DND-41 (cell line): ENCODE data around the gene YARS2.

Source experiments
- ATAC-seq: fragments of 200-7000 bp; cut with Tn5 transposase; 3 replicates; pipeline ENCODE4 v1.9.1; 2021; ENCODE audit warnings: low read depth; ENCODE audit not compliant: insufficient read depth
- DNase-seq: peaks from one replicate; pipeline ENCODE4 v3.0.0-alpha.2; 2020
- H2AFZ ChIP-seq: 2 replicates; pipeline ENCODE4 v1.6.0; 2012; ENCODE audit warnings: low read depth, low read length
- H3K27ac ChIP-seq: 2 replicates; pipeline ENCODE4 v1.5.1; 2012; ENCODE audit warnings: low read length, inconsistent platforms
- H3K27me3 ChIP-seq: fragments of 200-600 bp; sonication (generic); 2 replicates; pipeline ENCODE4 v1.6.0; 2012; ENCODE audit warnings: low read length, mild to moderate bottlenecking, inconsistent platforms; ENCODE audit not compliant: insufficient read depth, poor library complexity
- H3K36me3 ChIP-seq: 2 replicates; pipeline ENCODE4 v1.5.1; 2012; ENCODE audit warnings: low read length, inconsistent platforms; ENCODE audit not compliant: insufficient read depth
- H3K4me1 ChIP-seq: 2 replicates; pipeline ENCODE4 v1.5.1; 2012; ENCODE audit warnings: mild to moderate bottlenecking, low read length; ENCODE audit not compliant: insufficient read depth
- H3K4me2 ChIP-seq: 2 replicates; pipeline ENCODE4 v1.6.0; 2012; ENCODE audit warnings: mild to moderate bottlenecking, moderate library complexity, low read length, inconsistent platforms; ENCODE audit not compliant: insufficient read depth
- H3K4me3 ChIP-seq, 2 experiments: fragments of 200-600 bp in 1 of 2; shearing (Covaris generic) in 1 of 2; 2 replicates each; pipeline ENCODE4 v1.5.1; 2012 to 2016; ENCODE audit warnings: inconsistent platforms in 2 of 2, low read length in 2 of 2, mild to moderate bottlenecking in 2 of 2, low read depth in 1 of 2, moderate library complexity in 1 of 2
- H3K79me2 ChIP-seq: 2 replicates; pipeline ENCODE4 v1.6.0; 2012; ENCODE audit warnings: low read length, inconsistent platforms; ENCODE audit not compliant: insufficient read depth
- H3K9ac ChIP-seq: 2 replicates; pipeline ENCODE4 v1.6.0; 2012; ENCODE audit warnings: low read depth, mild to moderate bottlenecking, inconsistent platforms, low read length, moderate library complexity
- H3K9me3 ChIP-seq: 2 replicates; pipeline ENCODE4 v1.5.1; 2012; ENCODE audit warnings: low read length, moderate library complexity, mild to moderate bottlenecking, inconsistent platforms; ENCODE audit not compliant: insufficient read depth, severe bottlenecking
- H4K20me1 ChIP-seq: 2 replicates; pipeline ENCODE4 v1.6.0; 2012; ENCODE audit warnings: low read length; ENCODE audit not compliant: insufficient read depth
- EZH2 ChIP-seq: IDR thresholded peaks from 3 replicates; pipeline ENCODE4 v1.6.1; 2012; ENCODE audit warnings: borderline replicate concordance, low read depth, mild to moderate bottlenecking, moderate library complexity, low read length, inconsistent platforms; ENCODE audit not compliant: severe bottlenecking
- TF ChIP-seq, protein P1 (sequence below): IDR thresholded peaks from 2 replicates; pipeline ENCODE4 v1.5.1; 2012; ENCODE audit warnings: borderline replicate concordance, low read length, moderate library complexity, mild to moderate bottlenecking; ENCODE audit not compliant: poor library complexity, severe bottlenecking; ENCODE audit errors: extremely low read depth

The YARS2 gene

DNA sequence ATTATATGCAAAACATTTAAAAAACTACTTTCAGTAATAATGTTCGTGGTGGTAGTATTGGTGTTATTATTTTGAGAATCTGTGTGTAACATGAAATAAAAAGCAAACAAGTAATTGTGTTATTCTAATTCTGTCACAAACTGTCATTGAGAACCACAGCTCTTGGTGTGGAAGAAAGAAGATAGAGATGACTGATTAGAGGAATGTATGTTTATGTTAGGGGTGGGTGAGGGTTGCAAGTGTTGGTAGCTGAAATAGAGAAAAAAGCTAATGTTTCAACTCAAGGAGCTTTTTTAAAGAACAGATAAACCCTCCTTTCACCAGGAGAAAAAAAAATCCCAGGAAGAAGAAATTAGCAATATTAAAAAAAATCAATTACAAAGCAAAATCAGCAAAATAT lies 58.3 kb downstream of the YARS2 start:
- no peak overlapping the region for H3K27ac ChIP-seq
- no peak for TF ChIP-seq EZH2
- TF ChIP-seq, protein P1, sequence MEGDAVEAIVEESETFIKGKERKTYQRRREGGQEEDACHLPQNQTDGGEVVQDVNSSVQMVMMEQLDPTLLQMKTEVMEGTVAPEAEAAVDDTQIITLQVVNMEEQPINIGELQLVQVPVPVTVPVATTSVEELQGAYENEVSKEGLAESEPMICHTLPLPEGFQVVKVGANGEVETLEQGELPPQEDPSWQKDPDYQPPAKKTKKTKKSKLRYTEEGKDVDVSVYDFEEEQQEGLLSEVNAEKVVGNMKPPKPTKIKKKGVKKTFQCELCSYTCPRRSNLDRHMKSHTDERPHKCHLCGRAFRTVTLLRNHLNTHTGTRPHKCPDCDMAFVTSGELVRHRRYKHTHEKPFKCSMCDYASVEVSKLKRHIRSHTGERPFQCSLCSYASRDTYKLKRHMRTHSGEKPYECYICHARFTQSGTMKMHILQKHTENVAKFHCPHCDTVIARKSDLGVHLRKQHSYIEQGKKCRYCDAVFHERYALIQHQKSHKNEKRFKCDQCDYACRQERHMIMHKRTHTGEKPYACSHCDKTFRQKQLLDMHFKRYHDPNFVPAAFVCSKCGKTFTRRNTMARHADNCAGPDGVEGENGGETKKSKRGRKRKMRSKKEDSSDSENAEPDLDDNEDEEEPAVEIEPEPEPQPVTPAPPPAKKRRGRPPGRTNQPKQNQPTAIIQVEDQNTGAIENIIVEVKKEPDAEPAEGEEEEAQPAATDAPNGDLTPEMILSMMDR, result no peak
- no peaks in the 10 kb centered on the region for H3K9me3 ChIP-seq
- DNase-seq (no peak), ATAC-seq (no peak)
- H3K4me2 ChIP-seq, result no peak overlapping the region
- no peaks in the 10 kb centered on the region for H3K27me3 ChIP-seq
- peaks cover 15% of the 10 kb centered on the region for H3K36me3 ChIP-seq
- H2AFZ ChIP-seq, result no peak overlapping the region
- peaks cover 37% of the 10 kb centered on the region; the same call in 1 of the 2 replicates for H4K20me1 ChIP-seq
- no peaks in the 10 kb centered on the region for H3K4me1 ChIP-seq
- H3K9ac ChIP-seq, result no peak overlapping the region
- no peak overlapping the region for H3K4me3 ChIP-seq
- peaks cover 84% of the 10 kb centered on the region for H3K79me2 ChIP-seq
